NCI-H1092 treated with DMSO at 0.1 percent for 48 hours (cell line): ENCODE measurements around the gene TCF7L2.

Experiments
- DNase-seq: peaks from one replicate; lab custom pipeline; 2025; lab: John Stamatoyannopoulos, UW

TCF7L2 gene

GRCh38 chr10:113179265-113179664 is 229.2 kb downstream of the TCF7L2 start:
- no peak for DNase-seq

DNA sequence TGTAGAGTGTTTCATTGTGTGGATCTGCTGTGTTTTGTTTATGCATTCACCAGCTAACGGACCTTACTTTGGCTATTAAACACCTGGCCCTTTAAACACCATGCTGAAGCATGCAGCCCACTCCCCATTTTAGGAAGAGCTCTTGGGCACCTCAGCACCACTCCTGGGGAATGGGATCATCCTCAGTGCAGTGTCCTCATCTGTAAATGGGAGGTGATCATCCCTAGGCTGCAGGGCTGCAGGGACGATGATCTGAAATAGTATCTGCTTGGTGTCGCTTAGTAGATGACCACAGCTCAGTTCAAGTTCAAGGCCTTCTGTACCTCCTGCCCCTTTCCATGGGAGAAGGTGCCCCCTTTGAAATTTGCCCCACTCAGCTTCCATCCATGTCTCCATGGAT is 229.9 kb downstream of the TCF7L2 start:
- no peak for DNase-seq

DNA sequence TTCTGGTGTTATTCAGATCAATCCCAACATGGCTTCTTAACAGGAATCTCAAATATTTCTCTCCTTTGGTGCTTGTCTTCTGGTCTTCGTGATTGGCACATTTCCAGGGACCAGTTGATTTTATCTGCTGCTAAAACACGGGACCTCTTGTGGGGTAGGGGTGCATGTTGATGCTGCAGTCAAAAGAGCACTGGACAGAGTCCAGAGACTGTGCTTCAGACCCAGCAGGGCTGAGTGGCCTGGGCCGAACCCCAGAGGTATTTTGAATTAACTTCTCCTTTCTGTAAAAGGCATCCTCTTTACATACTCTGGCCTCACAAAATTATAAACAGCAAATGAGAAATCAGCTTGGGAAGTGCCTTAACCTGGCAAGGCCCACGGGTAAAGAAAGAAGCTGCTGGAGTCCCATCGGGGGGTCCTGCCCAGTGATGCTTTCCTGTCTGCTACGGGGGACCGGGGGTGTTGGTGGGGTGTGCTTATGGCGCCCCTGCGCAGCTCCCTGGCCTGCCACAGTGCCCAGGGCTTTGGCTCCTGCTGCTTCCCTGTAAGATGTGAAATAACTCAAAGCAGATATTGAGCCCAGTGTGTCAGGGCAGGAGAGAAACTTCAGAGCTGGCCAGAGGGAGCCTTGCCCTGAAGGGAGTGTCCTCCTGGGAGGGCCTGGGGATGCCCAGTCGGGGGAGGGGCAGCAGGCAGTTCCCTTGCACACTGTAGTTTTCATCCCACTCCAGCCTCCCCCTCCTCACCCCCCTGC is 230.5 kb downstream of the TCF7L2 start:
- no peak for DNase-seq

DNA sequence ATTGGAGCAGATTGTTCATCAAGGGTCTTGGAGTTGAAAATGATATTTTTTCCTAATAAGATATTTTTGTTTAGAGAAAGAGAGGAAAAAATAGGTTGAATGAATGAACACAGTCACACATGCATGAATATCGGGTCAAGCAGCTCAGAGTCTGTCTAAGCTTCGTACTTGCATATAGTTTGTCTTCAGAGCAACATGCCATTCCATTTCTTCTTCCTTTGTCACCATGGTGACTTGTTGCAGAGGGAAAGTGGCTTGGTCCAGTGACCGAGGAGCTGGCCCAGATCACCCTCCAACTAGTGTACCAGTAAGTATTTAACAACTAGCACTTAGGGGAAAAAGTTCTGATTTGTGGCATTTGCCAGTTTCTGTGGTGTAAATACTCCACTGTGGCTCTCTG is 232.1 kb downstream of the TCF7L2 start:
- DNase-seq: no peak

DNA sequence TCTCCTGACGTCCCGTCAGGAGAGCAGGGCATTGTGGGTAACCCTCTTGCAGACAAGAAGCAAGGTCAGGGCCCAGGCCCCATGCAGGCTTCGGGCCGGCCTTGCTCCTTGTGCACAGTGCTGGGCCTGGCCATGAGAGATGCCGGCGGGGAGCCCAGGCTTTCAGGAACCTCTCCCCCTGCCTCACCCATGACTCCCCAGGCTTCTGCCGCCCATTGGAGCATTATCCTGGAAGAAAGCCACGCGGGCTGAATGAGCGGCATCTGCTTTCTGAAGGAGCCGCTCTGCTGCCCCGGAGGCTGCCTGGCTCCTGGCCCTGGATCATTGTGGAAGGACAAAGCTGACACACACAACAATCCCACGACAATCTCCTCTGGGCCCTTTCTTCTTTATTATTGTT is 233.5 kb downstream of the TCF7L2 start:
- DNase-seq: no peak

DNA sequence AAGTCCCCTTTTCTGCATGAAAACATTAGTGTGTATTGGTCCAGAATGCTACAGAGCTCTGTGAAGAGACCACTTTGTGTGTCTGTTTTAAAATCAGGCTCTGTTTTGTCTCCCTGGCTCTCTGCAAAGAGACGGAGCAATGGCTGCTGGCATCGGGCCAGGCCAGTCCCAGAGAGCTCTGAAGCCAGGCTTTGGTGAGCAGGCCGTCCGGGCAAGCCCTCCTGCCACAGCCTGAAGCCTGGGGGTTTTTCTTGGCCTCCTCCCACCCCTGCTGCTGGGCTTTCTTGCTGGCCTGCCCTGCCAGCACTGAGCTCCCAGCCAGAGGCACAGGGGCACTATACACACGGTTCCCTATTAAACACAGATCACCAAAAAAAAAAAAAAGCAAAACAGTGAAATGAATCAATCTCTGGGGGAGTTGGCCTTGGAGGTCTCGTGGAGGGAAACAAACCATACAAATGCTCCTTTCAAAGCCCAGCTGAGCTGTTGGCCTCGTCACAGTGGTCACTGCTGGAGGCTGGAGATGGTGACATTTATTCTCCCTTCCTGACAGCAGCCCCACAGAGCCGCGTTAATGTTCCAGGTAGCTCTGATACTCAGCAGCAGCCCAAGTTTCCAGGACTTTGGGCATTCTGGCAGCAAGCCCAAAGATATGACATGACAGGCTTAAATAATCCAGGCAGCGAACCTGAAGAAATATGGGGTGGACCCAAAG is 237.2 kb downstream of the TCF7L2 start:
- DNase-seq: no peak

GRCh38 chr10:113199459-113199858 is 249.4 kb downstream of the TCF7L2 start:
- no peak for DNase-seq

DNA sequence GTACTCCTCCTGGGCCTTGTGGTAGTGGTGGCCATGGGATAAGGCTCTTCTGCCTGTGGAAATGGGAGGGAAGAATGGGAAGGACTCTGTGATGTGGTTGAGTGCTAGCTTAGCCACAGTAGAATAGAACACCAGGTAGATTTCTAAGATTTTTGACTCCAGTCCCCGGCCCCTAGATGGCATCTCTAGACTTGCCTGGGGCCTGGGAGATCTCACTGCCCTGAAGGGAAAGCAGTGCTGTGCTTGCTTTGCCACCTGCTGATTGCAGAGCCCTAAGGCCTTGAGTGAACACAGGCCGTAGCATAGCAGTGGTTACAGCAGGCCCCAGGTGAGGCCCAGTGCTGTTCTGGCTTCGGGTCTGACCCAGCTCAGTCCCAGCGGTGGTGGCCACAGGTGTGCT is 252.0 kb downstream of the TCF7L2 start:
- no peak for DNase-seq

DNA sequence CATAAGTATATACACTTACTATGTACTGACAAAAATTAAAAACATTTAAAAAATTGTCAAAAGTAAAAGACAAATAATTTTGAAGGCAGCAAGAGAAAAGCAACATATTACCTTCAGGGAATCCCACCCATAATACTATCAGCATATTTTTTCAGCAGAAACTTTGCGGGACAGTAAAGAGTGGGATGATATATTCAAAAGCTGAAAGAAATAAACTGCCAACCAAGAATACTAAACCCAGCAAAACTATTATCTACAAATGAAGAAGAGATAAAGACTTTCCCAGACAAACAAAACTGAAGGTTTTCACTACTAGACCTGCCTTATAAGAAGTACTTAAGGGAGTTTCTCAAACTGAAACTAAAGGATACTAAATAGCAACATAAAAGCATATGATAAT is 257.9 kb downstream of the TCF7L2 start:
- no peak for DNase-seq

GRCh38 chr10:113213035-113213434 is 263.0 kb downstream of the TCF7L2 start:
- no peak for DNase-seq

GRCh38 chr10:113214331-113214730 is 264.3 kb downstream of the TCF7L2 start:
- DNase-seq: no peak

GRCh38 chr10:113216102-113216501 is 266.1 kb downstream of the TCF7L2 start:
- DNase-seq: no peak
